OCI-LY1 (cell line): ENCODE measurements around the gene TRDMT1.

ENCODE experiments used
- H2AFZ ChIP-seq: fragments of 200-600 bp; sonication (generic), shearing (Covaris generic); 2 replicates; pipeline ENCODE4 v1.6.0; 2014; ENCODE audit warnings: antibody characterized with exemption, mild to moderate bottlenecking, low read length
- H3F3A ChIP-seq: fragments of 200-600 bp; sonication (generic), shearing (Covaris generic); 2 replicates; pipeline ENCODE4 v1.6.0; 2014; ENCODE audit warnings: mild to moderate bottlenecking, antibody characterized with exemption, low read length, moderate library complexity; ENCODE audit not compliant: insufficient read depth
- H3K27ac ChIP-seq: fragments of 200-600 bp; sonication (generic); 2 replicates; pipeline ENCODE4 v1.5.1; 2014; ENCODE audit warnings: low read length, mixed run types, mild to moderate bottlenecking, low read depth; ENCODE audit not compliant: poor library complexity, severe bottlenecking
- H3K27me3 ChIP-seq: fragments of 200-600 bp; sonication (generic); 2 replicates; pipeline ENCODE4 v1.6.0; 2014; ENCODE audit warnings: antibody characterized with exemption, mild to moderate bottlenecking, low read length, moderate library complexity; ENCODE audit not compliant: insufficient read depth
- H3K36me3 ChIP-seq: fragments of 200-600 bp; sonication (generic); 2 replicates; pipeline ENCODE4 v1.6.1; 2014; ENCODE audit warnings: mild to moderate bottlenecking, antibody characterized with exemption, low read length, moderate library complexity, mixed read lengths; ENCODE audit not compliant: insufficient read depth
- H3K4me1 ChIP-seq: fragments of 200-600 bp; sonication (generic); 2 replicates; pipeline ENCODE4 v1.5.1; 2014; ENCODE audit warnings: mild to moderate bottlenecking, low read length, moderate library complexity; ENCODE audit not compliant: insufficient read depth, severe bottlenecking
- H3K4me2 ChIP-seq: fragments of 200-600 bp; sonication (generic), shearing (Covaris generic); 2 replicates; pipeline ENCODE4 v1.6.1; 2014; ENCODE audit warnings: low read length
- H3K4me3 ChIP-seq: fragments of 200-600 bp; sonication (generic); 2 replicates; pipeline ENCODE4 v1.5.1; 2014; ENCODE audit warnings: low read length, low read depth, mild to moderate bottlenecking, mixed read lengths; ENCODE audit not compliant: poor library complexity, severe bottlenecking
- H3K79me2 ChIP-seq: fragments of 200-600 bp; shearing (Covaris generic); 2 replicates; pipeline ENCODE4 v1.6.1; 2016; ENCODE audit warnings: mixed run types, low read length, mixed read lengths; ENCODE audit not compliant: insufficient read depth
- H3K9ac ChIP-seq: fragments of 200-600 bp; sonication (generic), shearing (Covaris generic); 2 replicates; pipeline ENCODE4 v1.6.1; 2014; ENCODE audit warnings: mild to moderate bottlenecking, low read length, mixed read lengths
- H3K9me2 ChIP-seq: fragments of 200-600 bp; sonication (generic), shearing (Covaris generic); 2 replicates; pipeline ENCODE4 v1.6.1; 2014; ENCODE audit warnings: low read depth, mild to moderate bottlenecking, low read length, mixed read lengths
- H3K9me3 ChIP-seq: fragments of 200-600 bp; shearing (Covaris generic); 2 replicates; pipeline ENCODE4 v1.6.1; 2014; ENCODE audit warnings: low read length, mixed read lengths
- H4K20me1 ChIP-seq: fragments of 200-600 bp; sonication (generic), shearing (Covaris generic); 2 replicates; pipeline ENCODE4 v1.6.0; 2016; ENCODE audit warnings: mild to moderate bottlenecking, low read length; ENCODE audit not compliant: insufficient read depth
- EZH2 ChIP-seq: fragments of 200-600 bp; sonication (generic), shearing (Covaris generic); IDR thresholded peaks from 2 replicates; pipeline ENCODE4 v1.8.0; 2017; ENCODE audit warnings: borderline replicate concordance, mixed run types, mild to moderate bottlenecking, antibody characterized with exemption, low read length, moderate library complexity, mixed read lengths
- TF ChIP-seq, protein P1 (sequence below): fragments of 200-600 bp; sonication (generic), shearing (Covaris generic); IDR thresholded peaks from 2 replicates; pipeline ENCODE4 v1.5.1; 2017; ENCODE audit warnings: mild to moderate bottlenecking, antibody characterized with exemption, low read length, moderate library complexity, mixed read lengths

Gene TRDMT1

DNA sequence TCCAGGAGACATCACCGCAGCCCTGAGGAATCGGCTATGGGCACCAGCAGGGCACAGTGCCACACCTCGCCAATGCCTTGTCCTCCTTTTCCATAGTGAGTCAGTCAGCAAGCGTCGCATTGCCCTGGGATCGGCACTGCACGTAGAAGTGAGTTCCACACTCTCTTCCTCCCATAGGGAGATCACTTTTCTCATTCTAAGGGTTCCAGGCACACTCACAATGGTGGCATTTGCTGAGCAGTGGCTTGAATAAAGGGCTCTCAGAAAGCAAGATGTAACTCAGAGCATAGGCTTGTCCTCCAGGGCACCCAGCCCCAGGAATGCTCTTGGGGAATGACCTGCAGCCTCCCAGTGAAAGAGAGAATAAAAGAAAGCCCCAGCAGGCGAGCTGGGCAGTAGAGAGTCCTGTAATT is 25.4 kb upstream of the TRDMT1 start:
- Histone ChIP-seq H4K20me1 (no peaks in the 10 kb centered on the region), H3K9ac (no peak overlapping the region), H3K4me3 (no peak overlapping the region), H3F3A (no peaks in the 10 kb centered on the region), H3K9me2 (no peaks in the 10 kb centered on the region), H3K27me3 (peaks cover 7% of the 10 kb centered on the region; the same call in 1 of the 2 replicates), H3K27ac (no peak overlapping the region), H3K79me2 (no peaks in the 10 kb centered on the region), H3K36me3 (no peaks in the 10 kb centered on the region), H2AFZ (no peak overlapping the region), H3K9me3 (no peaks in the 10 kb centered on the region), H3K4me2 (no peak overlapping the region), H3K4me1 (peaks cover 34% of the 10 kb centered on the region)
- TF ChIP-seq, protein P1, sequence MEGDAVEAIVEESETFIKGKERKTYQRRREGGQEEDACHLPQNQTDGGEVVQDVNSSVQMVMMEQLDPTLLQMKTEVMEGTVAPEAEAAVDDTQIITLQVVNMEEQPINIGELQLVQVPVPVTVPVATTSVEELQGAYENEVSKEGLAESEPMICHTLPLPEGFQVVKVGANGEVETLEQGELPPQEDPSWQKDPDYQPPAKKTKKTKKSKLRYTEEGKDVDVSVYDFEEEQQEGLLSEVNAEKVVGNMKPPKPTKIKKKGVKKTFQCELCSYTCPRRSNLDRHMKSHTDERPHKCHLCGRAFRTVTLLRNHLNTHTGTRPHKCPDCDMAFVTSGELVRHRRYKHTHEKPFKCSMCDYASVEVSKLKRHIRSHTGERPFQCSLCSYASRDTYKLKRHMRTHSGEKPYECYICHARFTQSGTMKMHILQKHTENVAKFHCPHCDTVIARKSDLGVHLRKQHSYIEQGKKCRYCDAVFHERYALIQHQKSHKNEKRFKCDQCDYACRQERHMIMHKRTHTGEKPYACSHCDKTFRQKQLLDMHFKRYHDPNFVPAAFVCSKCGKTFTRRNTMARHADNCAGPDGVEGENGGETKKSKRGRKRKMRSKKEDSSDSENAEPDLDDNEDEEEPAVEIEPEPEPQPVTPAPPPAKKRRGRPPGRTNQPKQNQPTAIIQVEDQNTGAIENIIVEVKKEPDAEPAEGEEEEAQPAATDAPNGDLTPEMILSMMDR: no peak
- TF ChIP-seq EZH2: no peak

DNA sequence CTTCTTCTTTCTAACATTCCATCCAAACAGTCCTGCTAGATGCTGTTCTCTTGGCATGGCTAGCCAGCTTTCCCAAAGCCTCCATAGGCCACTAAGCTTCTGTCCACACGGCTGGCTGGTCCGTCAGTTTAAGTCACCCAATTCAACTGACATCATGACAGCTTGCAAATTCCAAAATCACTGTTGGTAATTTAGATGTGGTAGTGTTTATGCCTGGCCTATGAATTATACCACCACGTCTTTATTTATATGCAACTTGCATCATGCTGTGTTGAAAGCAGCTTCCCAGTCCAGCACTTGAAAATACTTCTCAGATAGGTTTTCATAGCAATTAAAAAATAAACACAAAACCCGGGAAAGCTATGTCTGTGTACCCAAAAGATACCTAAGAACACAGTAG is 24.3 kb upstream of the TRDMT1 start:
- Histone ChIP-seq H3K4me3 (no peak overlapping the region), H3K9me3 (no peaks in the 10 kb centered on the region), H3K27ac (no peak overlapping the region), H3K4me2 (no peak overlapping the region), H2AFZ (no peak overlapping the region), H3K4me1 (peaks cover 29% of the 10 kb centered on the region), H4K20me1 (no peaks in the 10 kb centered on the region), H3F3A (no peaks in the 10 kb centered on the region), H3K79me2 (no peaks in the 10 kb centered on the region), H3K36me3 (no peaks in the 10 kb centered on the region), H3K9me2 (no peaks in the 10 kb centered on the region), H3K9ac (no peak overlapping the region), H3K27me3 (peaks cover 3% of the 10 kb centered on the region; the same call in 1 of the 2 replicates)
- no peak for TF ChIP-seq EZH2
- TF ChIP-seq, protein P1: no peak

DNA sequence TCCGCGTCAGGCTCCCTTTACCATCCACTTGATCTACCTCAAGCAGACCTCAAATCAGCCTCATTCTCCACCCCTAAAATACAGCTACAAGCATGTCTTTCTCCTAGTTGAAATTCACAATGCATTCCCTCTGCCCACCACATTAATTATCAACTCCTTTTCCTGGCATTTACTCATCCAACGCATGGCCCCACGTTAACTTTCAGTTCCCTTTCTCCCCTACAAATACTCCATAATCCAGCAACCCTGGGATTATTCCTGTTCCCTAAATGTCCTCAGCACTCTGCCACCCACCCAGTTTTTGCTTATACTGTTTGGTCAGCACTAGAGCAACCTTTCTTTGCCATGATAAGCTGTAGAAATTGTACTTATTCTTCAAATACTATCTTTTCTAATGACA is 20.9 kb upstream of the TRDMT1 start:
- no peaks in the 10 kb centered on the region for H3K9me2 ChIP-seq
- H3K27ac ChIP-seq: no peak overlapping the region
- no peaks in the 10 kb centered on the region for H3K27me3 ChIP-seq
- H3K4me2 ChIP-seq: no peak overlapping the region
- no peaks in the 10 kb centered on the region for H3K9me3 ChIP-seq
- no peak overlapping the region for H3K4me3 ChIP-seq
- H3F3A ChIP-seq: no peaks in the 10 kb centered on the region
- no peaks in the 10 kb centered on the region for H3K4me1 ChIP-seq
- TF ChIP-seq EZH2: no peak
- TF ChIP-seq, protein P1: no peak
- no peaks in the 10 kb centered on the region for H3K36me3 ChIP-seq
- no peak overlapping the region for H3K9ac ChIP-seq
- no peak overlapping the region for H2AFZ ChIP-seq
- no peaks in the 10 kb centered on the region for H3K79me2 ChIP-seq
- H4K20me1 ChIP-seq: no peaks in the 10 kb centered on the region
